Esophagus (tissue), 2 donors: ENCODE measurements around the gene LRP1B. TPM values are rescaled to one million over a fixed set of nuclear protein-coding genes. Genes with fewer than 3 reads are reported as not detected.

Experiments used
- H3K27ac ChIP-seq, 2 donors: one replicate each; pipeline ENCODE4 v1.5.1; 2013; ENCODE audit warnings: low read depth in 2 of 2, mild to moderate bottlenecking in 2 of 2, inconsistent platforms in 1 of 2, low read length in 1 of 2, moderate library complexity in 1 of 2
- H3K27me3 ChIP-seq, 2 donors: one replicate each; pipeline ENCODE4 v1.6.1; 2013; ENCODE audit warnings: low read length in 2 of 2, control low read depth in 1 of 2, mild to moderate bottlenecking in 1 of 2; ENCODE audit not compliant: insufficient read depth in 2 of 2, control insufficient read depth in 1 of 2
- H3K36me3 ChIP-seq, 2 donors: one replicate each; pipeline ENCODE4 v1.6.1; 2013; ENCODE audit warnings: low read length in 1 of 2; ENCODE audit not compliant: control insufficient read depth in 2 of 2, insufficient read depth in 2 of 2
- H3K4me1 ChIP-seq, 2 donors: one replicate each; pipeline ENCODE4 v1.6.1; 2013; ENCODE audit warnings: low read length in 1 of 2; ENCODE audit not compliant: control insufficient read depth in 2 of 2, insufficient read depth in 2 of 2
- H3K4me3 ChIP-seq, 2 donors: one replicate each; pipeline ENCODE4 v1.5.1; 2013; ENCODE audit warnings: low read length in 2 of 2, mild to moderate bottlenecking in 2 of 2, low read depth in 1 of 2, moderate library complexity in 1 of 2
- H3K9me3 ChIP-seq, 2 donors: one replicate each; pipeline ENCODE4 v1.6.1; 2013; ENCODE audit warnings: mild to moderate bottlenecking in 2 of 2, low read depth in 1 of 2, low read length in 1 of 2, moderate library complexity in 1 of 2; ENCODE audit not compliant: control insufficient read depth in 2 of 2, insufficient read depth in 1 of 2
- WGBS, 2 donors: extraction: QIAGEN DNeasy Blood & Tissue Kit; methylation state at CpG; one replicate each; pipeline ENCODE4 v1.1.7; 2013; 5-methylcytosine and 5-hydroxymethylcytosine counted together
- polyA plus RNA-seq, 2 donors: library from polyadenylated mRNA; stranded (reverse); fragments of 200-250 nt; gene quantifications; one replicate each; pipeline ENCODE4 v1.2.3, GENCODE V29; 2013
- donor health status: healthy with polysubstance abuse.
- donor health status: Bipolar disorder and iron deficiency.

LRP1B gene
- polyA plus RNA-seq, 2 donors: 0.02 to 0.10 TPM

DNA sequence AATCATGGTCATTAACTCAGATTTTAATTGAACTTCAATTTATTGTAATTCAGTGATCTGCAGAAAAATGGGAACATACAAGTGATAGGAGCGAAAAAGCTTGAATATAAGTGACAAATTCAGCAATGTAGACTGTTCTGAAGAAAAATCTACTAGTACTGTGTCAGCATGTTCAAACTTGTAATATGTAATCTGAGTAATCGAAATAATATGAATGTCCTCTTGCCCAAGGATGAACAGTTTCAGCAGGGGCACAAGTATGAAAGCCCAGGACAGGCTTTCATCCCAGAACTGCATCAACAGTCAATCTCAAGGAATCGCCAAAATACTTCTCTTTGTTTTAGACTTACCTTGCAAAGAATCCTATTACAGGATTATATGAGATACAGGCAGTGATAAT is 1110.5 kb downstream of the LRP1B start:
- no peaks in the 10 kb centered on the region for H3K4me1 ChIP-seq
- no peaks in the 10 kb centered on the region for H3K36me3 ChIP-seq
- H3K27me3 ChIP-seq: no peaks in the 10 kb centered on the region
- no peak overlapping the region for H3K4me3 ChIP-seq
- no peak overlapping the region for H3K27ac ChIP-seq
- 75 to 80% methylated on average over 3 of the region's 3 CpGs for WGBS, 2 donors
- H3K9me3 ChIP-seq: no peaks in the 10 kb centered on the region

DNA sequence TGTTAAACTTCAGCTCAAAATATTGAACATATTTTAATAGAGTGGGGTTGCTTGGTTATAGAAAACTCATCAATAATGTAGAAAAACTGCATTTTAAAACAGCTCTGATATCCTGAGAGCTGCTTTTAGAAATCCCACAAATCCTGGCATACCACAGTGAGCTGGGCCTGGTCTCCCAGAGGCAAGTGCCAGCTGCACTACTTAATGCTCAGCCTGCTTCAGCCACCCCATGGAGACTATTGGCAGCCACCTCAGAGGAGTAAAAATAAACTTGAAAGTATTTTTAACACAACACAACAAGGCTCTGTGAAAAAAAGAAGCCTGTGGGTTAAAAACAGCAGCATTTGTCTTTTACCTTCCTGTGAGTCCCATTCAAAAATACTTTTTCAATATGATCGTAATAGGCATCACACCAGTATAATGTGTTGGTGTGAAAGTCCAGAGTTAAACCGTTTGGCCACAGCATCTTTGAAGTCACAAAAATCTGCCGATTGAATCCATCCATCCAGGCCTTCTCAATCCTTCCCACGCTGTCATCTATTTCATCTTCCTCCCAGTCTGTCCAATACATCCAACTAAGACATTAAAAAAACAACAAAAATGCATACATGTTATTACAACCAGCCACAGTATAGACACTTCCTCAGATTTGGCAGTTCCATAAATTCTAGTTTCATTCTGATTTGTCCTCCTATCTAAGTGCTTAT is 1115.3 kb downstream of the LRP1B start:
- Histone ChIP-seq H3K4me1 (no peaks in the 10 kb centered on the region), H3K4me3 (no peak overlapping the region), H3K36me3 (no peaks in the 10 kb centered on the region), H3K9me3 (no peaks in the 10 kb centered on the region), H3K27ac (no peak overlapping the region), H3K27me3 (no peaks in the 10 kb centered on the region)
- WGBS, 2 donors: 58 to 61% methylated on average over 4 of the region's 4 CpGs

GRCh38 chr2:141003967-141004657 is 1126.7 kb downstream of the LRP1B start:
- no peaks in the 10 kb centered on the region for H3K4me1 ChIP-seq
- H3K36me3 ChIP-seq: no peaks in the 10 kb centered on the region
- H3K27me3 ChIP-seq: no peaks in the 10 kb centered on the region
- H3K4me3 ChIP-seq: no peak overlapping the region
- WGBS, 2 donors: 68 to 69% methylated on average over 3 of the region's 3 CpGs
- no peak overlapping the region for H3K27ac ChIP-seq
- H3K9me3 ChIP-seq: no peaks in the 10 kb centered on the region

GRCh38 chr2:141001750-141002149 is 1129.1 kb downstream of the LRP1B start:
- H3K9me3 ChIP-seq: no peaks in the 10 kb centered on the region
- no peaks in the 10 kb centered on the region for H3K4me1 ChIP-seq
- WGBS, 2 donors: 77 to 84% methylated on average over 5 of the region's 5 CpGs
- no peaks in the 10 kb centered on the region for H3K27me3 ChIP-seq
- H3K27ac ChIP-seq: no peak overlapping the region
- no peak overlapping the region for H3K4me3 ChIP-seq
- H3K36me3 ChIP-seq: no peaks in the 10 kb centered on the region

DNA sequence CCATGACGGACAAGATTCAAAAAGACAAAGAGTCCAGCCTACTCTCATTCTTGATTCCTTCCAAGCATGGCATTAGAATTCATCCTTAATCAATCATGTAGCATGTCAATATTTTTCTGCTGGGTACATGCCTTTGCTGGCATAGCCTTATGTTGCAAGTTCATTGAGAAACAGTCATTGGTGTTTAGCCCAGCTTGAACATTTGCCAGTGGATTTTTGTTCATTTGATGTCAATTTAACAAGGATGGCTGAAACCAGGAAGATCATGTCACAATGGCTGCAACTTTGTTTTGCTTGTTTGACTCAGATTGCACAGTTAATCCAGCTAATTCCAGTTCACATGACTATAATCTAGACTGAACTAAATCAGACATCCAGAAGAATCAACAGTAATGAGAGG is 1132.2 kb downstream of the LRP1B start:
- H3K27me3 ChIP-seq: no peaks in the 10 kb centered on the region
- no peak overlapping the region for H3K4me3 ChIP-seq
- no peaks in the 10 kb centered on the region for H3K4me1 ChIP-seq
- 65 to 77% methylated on average over 1 of the region's 1 CpG for WGBS, 2 donors
- no peak overlapping the region for H3K27ac ChIP-seq
- H3K36me3 ChIP-seq: no peaks in the 10 kb centered on the region
- no peaks in the 10 kb centered on the region for H3K9me3 ChIP-seq

DNA sequence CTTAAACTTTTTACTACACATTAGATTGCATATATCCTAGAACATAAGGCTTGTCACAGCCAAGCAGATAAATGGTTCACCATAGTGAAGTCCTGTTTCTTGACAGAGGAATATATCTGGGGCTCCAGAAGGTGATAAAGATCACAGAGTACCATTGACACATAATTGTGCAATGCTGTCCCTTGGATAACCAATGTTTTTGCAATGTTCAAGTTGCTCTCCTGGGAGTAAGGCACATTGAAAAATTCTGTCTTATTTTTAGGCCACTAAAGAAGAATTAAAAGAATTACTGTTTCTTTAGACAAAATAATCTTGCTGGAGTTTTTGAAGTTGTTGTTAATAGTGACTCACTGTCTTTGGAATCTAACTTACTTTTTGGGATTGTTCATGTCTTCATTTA is 1132.8 kb downstream of the LRP1B start:
- Histone ChIP-seq H3K36me3 (no peaks in the 10 kb centered on the region), H3K27me3 (no peaks in the 10 kb centered on the region), H3K4me3 (no peak overlapping the region), H3K9me3 (no peaks in the 10 kb centered on the region), H3K27ac (no peak overlapping the region), H3K4me1 (no peaks in the 10 kb centered on the region)

DNA sequence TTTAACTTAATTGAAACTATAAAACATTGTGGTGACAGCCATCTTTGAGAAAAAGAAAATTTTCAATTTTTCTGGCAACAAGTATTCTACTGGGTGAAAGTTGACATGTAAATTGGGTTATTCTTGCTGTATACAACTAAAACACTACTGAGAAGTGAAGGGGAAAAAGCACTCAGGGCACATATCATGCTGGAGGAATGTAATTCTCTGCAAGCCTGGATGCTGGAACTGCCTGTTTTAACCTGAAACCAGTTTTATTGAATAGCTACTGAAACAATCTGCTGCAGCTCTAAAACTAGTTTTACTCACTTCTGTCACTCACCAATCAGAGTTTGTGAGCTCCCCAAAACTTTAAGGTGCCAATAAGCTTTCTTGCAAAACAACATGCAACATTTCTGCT is 1136.0 kb downstream of the LRP1B start:
- H3K4me3 ChIP-seq: no peak overlapping the region
- no peak overlapping the region for H3K27ac ChIP-seq
- H3K9me3 ChIP-seq: no peaks in the 10 kb centered on the region
- H3K4me1 ChIP-seq: no peaks in the 10 kb centered on the region
- H3K36me3 ChIP-seq: no peaks in the 10 kb centered on the region
- H3K27me3 ChIP-seq: no peaks in the 10 kb centered on the region

- no peaks in the 10 kb centered on the region for H3K36me3 ChIP-seq
- no peak overlapping the region for H3K4me3 ChIP-seq
- H3K27ac ChIP-seq: no peak overlapping the region
- 71 to 82% methylated on average over 1 of the region's 1 CpG for WGBS, 2 donors
- no peaks in the 10 kb centered on the region for H3K9me3 ChIP-seq
- no peaks in the 10 kb centered on the region for H3K27me3 ChIP-seq
- no peaks in the 10 kb centered on the region for H3K4me1 ChIP-seq
Measured at GRCh38 chr2:140990416-140990815, 1140.4 kb downstream of the LRP1B start.

DNA sequence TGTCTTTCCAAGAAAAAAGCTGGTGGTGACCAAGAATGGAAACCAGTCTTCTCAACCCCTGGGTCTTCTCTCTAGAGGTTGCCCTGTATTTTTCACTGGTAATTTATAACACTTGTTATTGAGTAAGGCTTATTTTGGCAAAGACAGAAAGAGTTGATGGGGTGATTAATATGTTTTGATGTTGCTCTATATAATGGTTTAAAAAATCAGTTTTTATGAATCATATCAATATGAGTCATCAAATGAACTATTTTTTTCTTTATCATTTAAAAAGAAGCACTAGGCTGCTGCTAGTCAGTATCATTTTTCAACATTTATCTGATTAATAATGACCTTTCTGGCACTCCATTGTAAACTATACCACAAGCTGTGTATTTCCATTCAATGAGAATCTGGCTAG is 1142.2 kb downstream of the LRP1B start:
- H3K27me3 ChIP-seq: no peaks in the 10 kb centered on the region
- H3K9me3 ChIP-seq: no peaks in the 10 kb centered on the region
- H3K36me3 ChIP-seq: no peaks in the 10 kb centered on the region
- H3K27ac ChIP-seq: no peak overlapping the region
- H3K4me3 ChIP-seq: no peak overlapping the region
- H3K4me1 ChIP-seq: no peaks in the 10 kb centered on the region

- no peak overlapping the region for H3K27ac ChIP-seq
- H3K9me3 ChIP-seq: no peaks in the 10 kb centered on the region
- no peaks in the 10 kb centered on the region for H3K27me3 ChIP-seq
- H3K36me3 ChIP-seq: no peaks in the 10 kb centered on the region
- no peak overlapping the region for H3K4me3 ChIP-seq
- WGBS, 2 donors: 73 to 83% methylated on average over 1 of the region's 1 CpG
- H3K4me1 ChIP-seq: no peaks in the 10 kb centered on the region
Measured at GRCh38 chr2:140986456-140986855, 1144.4 kb downstream of the LRP1B start.
